Activated CD8-positive, alpha-beta T cell treated with anti-CD3 and anti-CD28 coated beads for 36 hours (primary cell): Measurements from ENCODE around the gene H2AZ2. TPM values are rescaled to one million over a fixed set of nuclear protein-coding genes. Genes with fewer than 3 reads are reported as not detected.

ENCODE experiments used
- ATAC-seq: fragments of 200-7000 bp; cut with Tn5 transposase; one replicate; pipeline ENCODE4 v1.10.0; 2021; ENCODE audit warnings: mild to moderate bottlenecking, moderate library complexity
- CTCF ChIA-PET: fragments of 350-600 bp; sonication (Branson Sonifier 250); formaldehyde crosslinking; loops from one replicate; lab custom pipeline; 2021; ENCODE audit warnings: antibody characterized with exemption; lab: Charles Lee
- POLR2A ChIA-PET: fragments of 350-600 bp; sonication (Branson Sonifier 250); formaldehyde crosslinking; loops from one replicate; lab custom pipeline; 2021; ENCODE audit warnings: antibody characterized with exemption; lab: Charles Lee
- DNase-seq: peaks from one replicate; pipeline ENCODE4 v3.0.0-alpha.2; 2020
- H3K27ac Mint-ChIP-seq: one replicate; pipeline ENCODE4 v1.8.0; 2021; ENCODE audit warnings: mild to moderate bottlenecking, mixed read lengths
- H3K27me3 Mint-ChIP-seq: one replicate; pipeline ENCODE4 v1.8.0; 2021; ENCODE audit warnings: mixed read lengths
- H3K36me3 Mint-ChIP-seq: one replicate; pipeline ENCODE4 v1.8.0; 2021; ENCODE audit warnings: low read depth, mixed read lengths
- H3K4me1 Mint-ChIP-seq: one replicate; pipeline ENCODE4 v1.8.0; 2021; ENCODE audit warnings: low read depth, mixed read lengths
- H3K4me3 Mint-ChIP-seq: one replicate; pipeline ENCODE4 v1.8.0; 2021; ENCODE audit warnings: mild to moderate bottlenecking, moderate library complexity, mixed read lengths
- H3K9me3 Mint-ChIP-seq: one replicate; pipeline ENCODE4 v1.8.0; 2021; ENCODE audit warnings: mixed read lengths
- CTCF ChIP-seq: fragments of 200-600 bp; IDR thresholded peaks from one replicate; pipeline ENCODE4 v1.8.0; 2022; ENCODE audit warnings: antibody characterized with exemption, mild to moderate bottlenecking
- intact Hi-C: fragments of 100-400 bp; cut with micrococcal nuclease; formaldehyde crosslinking; loops from one replicate; pipeline ENCODE4 v1.10.0; 2022
- total RNA-seq, 2 experiments: library from RNA; stranded (reverse); gene quantifications; one replicate each; pipeline ENCODE4 v1.2.3, GENCODE V29; 2021

Gene H2AZ2
- total RNA-seq, 2 experiments from 2014 or later: 242 to 271 TPM

- Mint-ChIP-seq H3K27ac (no peak overlapping the region), H3K4me1 (peaks cover 21% of the 10 kb centered on the region), H3K36me3 (no peaks in the 10 kb centered on the region), H3K27me3 (peaks cover 3% of the 10 kb centered on the region), H3K4me3 (no peak overlapping the region), H3K9me3 (no peaks in the 10 kb centered on the region)
- ATAC-seq (no peak), DNase-seq (no peak)
- POLR2A ChIA-PET: interaction anchor here (1.2 to 2.8 kb wide), 6 partner anchors 10 to 124 kb away, joined by 3 to 22 read pairs (median 4); partner anchors contain the start of gene H2AZ2
- intact Hi-C loops: loop anchor here (10.0 kb wide), 1 partner anchor 127 kb away; no protein-coding TSS in a partner anchor
- peak; percentile 57 for TF ChIP-seq CTCF
- CTCF ChIA-PET: interaction anchor here (0.7 to 15.7 kb wide), 24 partner anchors 9 to 293 kb away, joined by 3 to 199 read pairs (median 6); partner anchors contain the start of genes H2AZ2 and PURB
Measured at GRCh38 chr7:44858161-44858560, 10.3 kb upstream of the H2AZ2 start.

GRCh38 chr7:44854644-44855364 is 6.9 kb upstream of the H2AZ2 start:
- ChIA-PET POLR2A (interaction anchor here (1.0 to 1.1 kb wide), 3 partner anchors 30 to 280 kb away, joined by 3 to 4 read pairs (median 3); no protein-coding TSS in a partner anchor), CTCF (interaction anchor here (1.1 to 15.7 kb wide), 9 partner anchors 10 to 280 kb away, joined by 3 to 199 read pairs (median 5); partner anchors contain the start of gene PURB)
- ATAC-seq: no peak
- Mint-ChIP-seq H3K36me3 (peaks cover 2% of the 10 kb centered on the region), H3K27ac (no peak overlapping the region), H3K4me3 (no peak overlapping the region), H3K4me1 (peaks cover 28% of the 10 kb centered on the region), H3K9me3 (no peaks in the 10 kb centered on the region), H3K27me3 (no peaks in the 10 kb centered on the region)
- TF ChIP-seq CTCF: no peak
- intact Hi-C loops: loop anchor here (10.0 kb wide), 1 partner anchor 130 kb away; no protein-coding TSS in a partner anchor
- no peak for DNase-seq

GRCh38 chr7:44853391-44853790 is 5.5 kb upstream of the H2AZ2 start:
- POLR2A ChIA-PET: interaction anchor here (1.4 to 2.5 kb wide), 2 partner anchors 20 to 31 kb away, joined by 4 to 10 read pairs; partner anchors contain the start of gene PURB
- DNase-seq: peak; percentile 54
- intact Hi-C loops: loop anchor here (10.0 kb wide), 1 partner anchor 131 kb away; no protein-coding TSS in a partner anchor

GRCh38 chr7:44852590-44852989 is 4.7 kb upstream of the H2AZ2 start:
- no peak for DNase-seq
- no peaks in the 10 kb centered on the region for H3K9me3 Mint-ChIP-seq
- no peak overlapping the region for H3K27ac Mint-ChIP-seq
- H3K36me3 Mint-ChIP-seq: peaks cover 13% of the 10 kb centered on the region
- no peak overlapping the region for H3K4me3 Mint-ChIP-seq
- ATAC-seq: no peak
- ChIA-PET POLR2A (interaction anchor here (1.4 to 2.5 kb wide), 2 partner anchors 21 to 32 kb away, joined by 4 to 10 read pairs; partner anchors contain the start of gene PURB), CTCF (interaction anchor here (2.3 to 15.7 kb wide), 2 partner anchors 69 to 284 kb away, joined by 13 to 199 read pairs; no protein-coding TSS in a partner anchor)
- no peaks in the 10 kb centered on the region for H3K27me3 Mint-ChIP-seq
- no peak for TF ChIP-seq CTCF
- intact Hi-C loops: loop anchor here (10.0 kb wide), 1 partner anchor 132 kb away; no protein-coding TSS in a partner anchor
- peaks cover 27% of the 10 kb centered on the region for H3K4me1 Mint-ChIP-seq

More at GRCh38 chr7:44853391-44853790, 5.5 kb upstream of the H2AZ2 start:
- TF ChIP-seq CTCF: no peak
- peaks cover 30% of the 10 kb centered on the region for H3K4me1 Mint-ChIP-seq
- peak; percentile 60 for ATAC-seq
- H3K4me3 Mint-ChIP-seq: no peak overlapping the region
- peaks cover 11% of the 10 kb centered on the region for H3K36me3 Mint-ChIP-seq
- H3K27ac Mint-ChIP-seq: no peak overlapping the region
- H3K9me3 Mint-ChIP-seq: no peaks in the 10 kb centered on the region
- CTCF ChIA-PET: interaction anchor here (0.6 to 15.7 kb wide), 3 partner anchors 68 to 282 kb away, joined by 3 to 199 read pairs (median 4); no protein-coding TSS in a partner anchor
- H3K27me3 Mint-ChIP-seq: no peaks in the 10 kb centered on the region
